ENCODE data around the gene ZFYVE27.

DNA sequence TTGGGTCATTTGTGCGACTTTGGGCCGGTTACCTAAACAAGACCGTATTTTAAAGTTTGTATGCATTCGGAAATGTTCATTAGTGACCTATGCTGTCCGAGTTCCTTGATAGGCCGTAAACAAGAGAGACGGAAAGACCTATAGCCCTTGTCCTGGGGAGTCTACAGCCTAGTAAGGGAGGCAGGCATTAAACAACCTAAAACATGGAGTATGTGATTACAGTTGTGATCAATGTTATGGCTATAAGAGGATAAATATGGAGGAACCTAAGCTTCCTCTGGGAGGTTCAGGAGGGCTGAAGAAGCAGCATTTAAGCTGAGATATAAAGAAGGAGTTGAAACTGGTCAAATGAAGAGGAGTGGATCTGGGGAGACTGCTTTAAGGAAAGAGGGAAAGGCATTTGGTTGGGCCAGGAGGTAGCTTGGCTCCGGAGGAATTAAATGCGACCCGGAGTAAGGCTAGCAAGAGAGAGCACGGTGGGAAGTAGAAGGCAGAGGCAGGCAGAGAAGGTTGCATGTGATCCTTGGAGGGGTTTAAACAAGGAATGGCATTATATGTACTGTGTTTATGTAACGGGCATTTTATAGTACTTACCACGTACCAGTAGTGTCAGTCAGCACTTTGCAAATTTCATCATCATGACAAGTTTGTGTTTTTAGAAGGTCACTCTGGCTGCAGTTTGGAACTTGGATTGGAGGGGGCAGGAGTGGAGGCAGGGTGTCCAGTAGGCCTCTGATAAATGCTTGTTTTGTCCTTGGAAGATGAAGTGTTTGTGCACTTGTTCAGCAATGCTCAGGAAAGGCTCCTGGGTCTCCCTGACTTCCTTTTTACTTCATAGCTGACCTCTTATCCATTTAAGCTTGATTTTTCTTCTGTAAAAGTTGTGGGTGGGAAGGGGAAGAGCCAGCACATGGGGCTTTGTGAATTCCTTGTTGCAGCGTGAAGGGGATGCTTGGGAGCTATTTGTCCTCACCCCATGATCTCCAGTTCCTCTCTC lies 48.8 kb upstream of the ZFYVE27 start:
- TF ChIP-seq ZNF426 (tag by site-specific recombination; IDR thresholded peaks at IDR 0.05) (no peak), SCRT1 (tag by site-specific recombination; IDR thresholded peaks at IDR 0.05; ENCODE audit: borderline replicate concordance) (no peak), ZNF354C (tag by site-specific recombination; IDR thresholded peaks at IDR 0.05; ENCODE audit: borderline replicate concordance, low read depth) (no peak), YY1 (tag by site-specific recombination; IDR thresholded peaks at IDR 0.05) (no peak), ZSCAN23 (tag by site-specific recombination; IDR thresholded peaks at IDR 0.05) (no peak), ZBTB17 (tag by site-specific recombination; IDR thresholded peaks at IDR 0.05) (no peak)
- TF ChIP-seq, protein P1, sequence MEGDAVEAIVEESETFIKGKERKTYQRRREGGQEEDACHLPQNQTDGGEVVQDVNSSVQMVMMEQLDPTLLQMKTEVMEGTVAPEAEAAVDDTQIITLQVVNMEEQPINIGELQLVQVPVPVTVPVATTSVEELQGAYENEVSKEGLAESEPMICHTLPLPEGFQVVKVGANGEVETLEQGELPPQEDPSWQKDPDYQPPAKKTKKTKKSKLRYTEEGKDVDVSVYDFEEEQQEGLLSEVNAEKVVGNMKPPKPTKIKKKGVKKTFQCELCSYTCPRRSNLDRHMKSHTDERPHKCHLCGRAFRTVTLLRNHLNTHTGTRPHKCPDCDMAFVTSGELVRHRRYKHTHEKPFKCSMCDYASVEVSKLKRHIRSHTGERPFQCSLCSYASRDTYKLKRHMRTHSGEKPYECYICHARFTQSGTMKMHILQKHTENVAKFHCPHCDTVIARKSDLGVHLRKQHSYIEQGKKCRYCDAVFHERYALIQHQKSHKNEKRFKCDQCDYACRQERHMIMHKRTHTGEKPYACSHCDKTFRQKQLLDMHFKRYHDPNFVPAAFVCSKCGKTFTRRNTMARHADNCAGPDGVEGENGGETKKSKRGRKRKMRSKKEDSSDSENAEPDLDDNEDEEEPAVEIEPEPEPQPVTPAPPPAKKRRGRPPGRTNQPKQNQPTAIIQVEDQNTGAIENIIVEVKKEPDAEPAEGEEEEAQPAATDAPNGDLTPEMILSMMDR (tag by site-specific recombination; IDR thresholded peaks at IDR 0.05) = no peak
- TF ChIP-seq, protein P2, sequence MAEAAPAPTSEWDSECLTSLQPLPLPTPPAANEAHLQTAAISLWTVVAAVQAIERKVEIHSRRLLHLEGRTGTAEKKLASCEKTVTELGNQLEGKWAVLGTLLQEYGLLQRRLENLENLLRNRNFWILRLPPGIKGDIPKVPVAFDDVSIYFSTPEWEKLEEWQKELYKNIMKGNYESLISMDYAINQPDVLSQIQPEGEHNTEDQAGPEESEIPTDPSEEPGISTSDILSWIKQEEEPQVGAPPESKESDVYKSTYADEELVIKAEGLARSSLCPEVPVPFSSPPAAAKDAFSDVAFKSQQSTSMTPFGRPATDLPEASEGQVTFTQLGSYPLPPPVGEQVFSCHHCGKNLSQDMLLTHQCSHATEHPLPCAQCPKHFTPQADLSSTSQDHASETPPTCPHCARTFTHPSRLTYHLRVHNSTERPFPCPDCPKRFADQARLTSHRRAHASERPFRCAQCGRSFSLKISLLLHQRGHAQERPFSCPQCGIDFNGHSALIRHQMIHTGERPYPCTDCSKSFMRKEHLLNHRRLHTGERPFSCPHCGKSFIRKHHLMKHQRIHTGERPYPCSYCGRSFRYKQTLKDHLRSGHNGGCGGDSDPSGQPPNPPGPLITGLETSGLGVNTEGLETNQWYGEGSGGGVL (tag by site-specific recombination; IDR thresholded peaks at IDR 0.05) = peak; percentile 26; the same call in 1 of the 2 replicates

Measured in HEK293 (cell line).